A673 (cell line): ENCODE results near the gene NES. TPM values are rescaled to one million over a fixed set of nuclear protein-coding genes. Genes with fewer than 3 reads are reported as not detected.

Experiments used
- BruUV-seq: library from RNA; stranded (reverse); fragments of 400-500 nt; replicated peaks from 2 replicates; lab custom pipeline; 2021; lab: Mats Ljungman, UMichigan
- CTCF ChIA-PET: fragments of 300-600 bp; sonication (Branson Sonifier 250); formaldehyde crosslinking; loops from one replicate; lab custom pipeline; 2022; ENCODE audit warnings: antibody characterized with exemption; lab: Charles Lee
- POLR2A ChIA-PET: fragments of 300-600 bp; sonication (Branson Sonifier 250); formaldehyde crosslinking; loops from one replicate; lab custom pipeline; 2022; ENCODE audit warnings: antibody characterized with exemption; ENCODE audit not compliant: low non-redundant PET; lab: Charles Lee
- DNase-seq: peaks from one replicate; pipeline ENCODE4 v3.0.0-alpha.2; 2015; ENCODE audit warnings: low spot score
- H3K27ac ChIP-seq: fragments of 200-600 bp; sonication (generic); 2 replicates; pipeline ENCODE4 v1.5.1; 2016; ENCODE audit warnings: mixed run types, low read depth, mild to moderate bottlenecking, mixed read lengths, antibody characterized with exemption, low read length; ENCODE audit not compliant: poor library complexity, severe bottlenecking
- H3K27me3 ChIP-seq: fragments of 200-600 bp; sonication (generic); replicated peaks from 2 replicates; pipeline ENCODE4 v1.6.1; 2017; ENCODE audit warnings: mixed run types, low read depth, mild to moderate bottlenecking, mixed read lengths, antibody characterized with exemption, low read length; ENCODE audit not compliant: insufficient read depth, poor library complexity
- H3K36me3 ChIP-seq: fragments of 200-600 bp; sonication (generic); 2 replicates; pipeline ENCODE4 v1.6.1; 2016; ENCODE audit warnings: mixed run types, mild to moderate bottlenecking, mixed read lengths, antibody characterized with exemption, low read length; ENCODE audit not compliant: insufficient read depth, poor library complexity, severe bottlenecking
- H3K4me1 ChIP-seq: fragments of 200-600 bp; sonication (generic); 2 replicates; pipeline ENCODE4 v1.6.1; 2017; ENCODE audit warnings: mixed run types, mild to moderate bottlenecking, mixed read lengths, antibody characterized with exemption, low read length; ENCODE audit not compliant: insufficient read depth, poor library complexity, severe bottlenecking
- H3K4me3 ChIP-seq: fragments of 200-600 bp; sonication (generic); 2 replicates; pipeline ENCODE4 v1.5.1; 2016; ENCODE audit warnings: low read depth, mixed run types, mild to moderate bottlenecking, mixed read lengths, low read length; ENCODE audit not compliant: poor library complexity, severe bottlenecking
- H3K9me3 ChIP-seq: fragments of 200-600 bp; sonication (generic); 2 replicates; pipeline ENCODE4 v1.6.1; 2016; ENCODE audit warnings: mixed run types, low read depth, mild to moderate bottlenecking, mixed read lengths, antibody characterized with exemption, low read length; ENCODE audit not compliant: poor library complexity, severe bottlenecking
- CTCF ChIP-seq: fragments of 300-800, 200-600 bp; sonication (generic); conservative IDR thresholded peaks from 2 replicates; pipeline ENCODE4 v1.5.1; 2017; ENCODE audit warnings: low read depth, mild to moderate bottlenecking, antibody characterized with exemption, low read length, moderate library complexity, mixed read lengths
- EZH2 ChIP-seq: fragments of 200-600 bp; sonication (generic); IDR thresholded peaks from 2 replicates; pipeline ENCODE4 v1.6.1; 2017; ENCODE audit warnings: borderline replicate concordance, low read depth, mild to moderate bottlenecking, mixed read lengths, antibody characterized with exemption, low read length; ENCODE audit not compliant: poor library complexity, severe bottlenecking
- intact Hi-C: fragments of 100-400 bp; cut with micrococcal nuclease; formaldehyde crosslinking; loops from one replicate; pipeline ENCODE4 v1.10.0; 2022; ENCODE audit not compliant: unreplicated experiment
- total RNA-seq: library from RNA; stranded (reverse); gene quantifications from 2 replicates; pipeline ENCODE4 v1.2.3, GENCODE V29; 2021

Gene NES
- total RNA-seq, 1 experiment from 2014 or later, result 8.7 TPM

- ChIA-PET CTCF (interaction anchor here (0.6 to 4.7 kb wide), 5 partner anchors 15 to 199 kb away, joined by 3 to 117 read pairs (median 33); partner anchors contain the start of genes ISG20L2, METTL25B and NTRK1), POLR2A (interaction anchor here (1.0 kb wide), 1 partner anchor 34 kb away, joined by 3 read pairs; no protein-coding TSS in a partner anchor)
- no peak for DNase-seq
- BruUV-seq, result no TSS peak
- Histone ChIP-seq H3K27me3 (no peaks in the 10 kb centered on the region), H3K9me3 (no peaks in the 10 kb centered on the region), H3K27ac (no peak overlapping the region), H3K4me3 (no peak overlapping the region), H3K4me1 (peaks cover 22% of the 10 kb centered on the region), H3K36me3 (no peaks in the 10 kb centered on the region)
- TF ChIP-seq CTCF (no peak), EZH2 (no peak)
- intact Hi-C loops, result no loop called here
These were observed 14.0 kb upstream of the NES start for GRCh38 chr1:156691191-156691590.

- Histone ChIP-seq H3K4me1 (peaks cover 22% of the 10 kb centered on the region), H3K36me3 (no peaks in the 10 kb centered on the region), H3K27ac (no peak overlapping the region), H3K4me3 (no peak overlapping the region), H3K27me3 (no peaks in the 10 kb centered on the region), H3K9me3 (no peaks in the 10 kb centered on the region)
- BruUV-seq, result no TSS peak
- DNase-seq, result no peak
- CTCF ChIA-PET, result interaction anchor here (1.1 to 4.7 kb wide), 8 partner anchors 8 to 209 kb away, joined by 3 to 117 read pairs (median 19); partner anchors contain the start of genes CRABP2, ISG20L2, METTL25B and NTRK1
- TF ChIP-seq CTCF (no peak), EZH2 (no peak)
- POLR2A ChIA-PET, result interaction anchor here (0.7 kb wide), 2 partner anchors 35 to 232 kb away, joined by 3 read pairs; no protein-coding TSS in a partner anchor
- intact Hi-C loops, result no loop called here
These were observed 13.4 kb upstream of the NES start for GRCh38 chr1:156690675-156691036.

DNA sequence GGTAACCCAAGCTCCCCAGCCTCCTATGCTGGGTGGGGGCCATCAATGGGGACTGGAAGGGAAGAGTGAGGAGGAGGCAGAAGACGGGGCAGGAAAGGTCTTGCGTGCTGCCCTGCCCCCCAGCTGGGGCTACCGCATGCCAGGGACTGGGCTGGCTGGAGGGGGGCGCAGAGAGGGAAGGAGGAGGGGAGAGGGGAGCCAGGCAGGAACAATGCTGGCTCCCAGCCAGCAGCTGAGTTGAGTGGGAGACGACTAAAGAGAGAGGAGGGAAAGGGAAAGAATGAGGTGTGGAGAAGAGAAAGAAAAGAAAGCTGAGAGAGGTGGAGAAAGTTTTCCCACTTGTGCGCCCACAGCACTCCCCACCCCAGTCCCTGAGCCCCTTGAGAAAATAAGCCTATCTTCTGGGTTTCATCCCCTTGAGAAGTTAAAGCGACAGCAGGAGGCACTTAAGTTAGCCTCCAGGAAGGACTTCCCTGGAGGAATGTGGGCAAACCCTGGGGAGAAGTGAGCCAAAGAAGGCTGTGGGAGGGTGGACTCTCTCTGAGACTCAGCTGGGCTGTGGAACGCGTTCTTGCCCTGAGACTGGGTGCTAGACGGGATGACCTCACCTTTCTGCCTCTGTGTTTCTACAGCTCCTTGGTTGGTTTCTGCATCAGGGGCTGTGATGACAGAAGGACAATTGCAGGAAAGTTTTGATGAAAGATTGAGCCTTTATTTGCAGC, 12.9 kb upstream of the NES start:
- TF ChIP-seq EZH2 (no peak), CTCF (no peak)
- H3K4me1 ChIP-seq, result peaks cover 22% of the 10 kb centered on the region
- ChIA-PET POLR2A (interaction anchor here (0.7 to 1.6 kb wide), 3 partner anchors 36 to 233 kb away, joined by 3 to 6 read pairs (median 3); no protein-coding TSS in a partner anchor), CTCF (interaction anchor here (0.5 to 4.7 kb wide), 29 partner anchors 9 to 384 kb away, joined by 3 to 117 read pairs (median 5); partner anchors contain the start of genes CRABP2, ISG20L2, LRRC71 and METTL25B)
- no peak overlapping the region for H3K27ac ChIP-seq
- no peaks in the 10 kb centered on the region for H3K36me3 ChIP-seq
- H3K4me3 ChIP-seq, result no peak overlapping the region
- intact Hi-C loops, result loop anchor here (1.0 to 10.0 kb wide), 5 partner anchors 15 to 235 kb away; partner anchors contain the start of genes CRABP2, LRRC71 and NTRK1
- no peaks in the 10 kb centered on the region for H3K27me3 ChIP-seq
- DNase-seq, result no peak
- no TSS peak for BruUV-seq
- H3K9me3 ChIP-seq, result no peaks in the 10 kb centered on the region
